Measurements from ENCODE around the gene NFATC3. TPM values are rescaled to one million over a fixed set of nuclear protein-coding genes. Genes with fewer than 3 reads are reported as not detected.

NFATC3 gene
- total RNA-seq, 1 donor from 2014 or later: 17.4 TPM

- no peak for DNase-seq (ENCODE audit: low read depth)
Observed at GRCh38 chr16:68272507-68273209, 187.5 kb downstream of the NFATC3 start.

- DNase-seq (ENCODE audit: low read depth): no peak
Observed at GRCh38 chr16:68273459-68273858, 188.3 kb downstream of the NFATC3 start.

- no peak for DNase-seq (ENCODE audit: low read depth)
Observed at GRCh38 chr16:68273896-68274295, 188.7 kb downstream of the NFATC3 start.

- no peak for DNase-seq (ENCODE audit: low read depth)
Observed at GRCh38 chr16:68274441-68274840, 189.3 kb downstream of the NFATC3 start.

GRCh38 chr16:68275611-68276191, 190.5 kb downstream of the NFATC3 start:
- no peak for DNase-seq (ENCODE audit: low read depth)

- DNase-seq (ENCODE audit: low read depth): no peak
Observed at GRCh38 chr16:68276223-68276622, 191.1 kb downstream of the NFATC3 start.

Other genes starting within 250 kb of the NFATC3 start
- 19.6 and 36.1 TPM in 2 replicates for gene THAP11, start 243.1 kb upstream of the NFATC3 start, total RNA-seq
- gene NUTF2, start 238.4 kb upstream of the NFATC3 start, total RNA-seq: 204 and 241 TPM in 2 replicates
- 34.7 and 37.2 TPM in 2 replicates for gene CENPT, start 237.7 kb upstream of the NFATC3 start, total RNA-seq
- gene EDC4, start 212.3 kb upstream of the NFATC3 start, total RNA-seq: 48.4 and 62.9 TPM in 2 replicates
- not detected in 2 replicates for gene NRN1L, start 200.5 kb upstream of the NFATC3 start, total RNA-seq
- gene PSKH1, start 192.1 kb upstream of the NFATC3 start, total RNA-seq: 14.8 and 39.7 TPM in 2 replicates
- 0.15 and 0.69 TPM in 2 replicates for gene CTRL, start 153.5 kb upstream of the NFATC3 start, total RNA-seq
- gene PSMB10, start 148.5 kb upstream of the NFATC3 start, total RNA-seq: 26.4 and 143 TPM in 2 replicates
- 2.1 and 5.8 TPM in 2 replicates for gene LCAT, start 141.2 kb upstream of the NFATC3 start, total RNA-seq
- 42.0 and 104 TPM in 2 replicates for gene SLC12A4, start 116.7 kb upstream of the NFATC3 start, total RNA-seq
- gene DPEP3, start 104.9 kb upstream of the NFATC3 start, total RNA-seq: not detected in 2 replicates
- gene DPEP2, start 85.9 kb upstream of the NFATC3 start, total RNA-seq: not detected in 2 replicates
- gene DPEP2NB, start 69.5 kb upstream of the NFATC3 start, total RNA-seq: not detected in 2 replicates
- 12.9 TPM in 2 replicates for gene DDX28, start 62.1 kb upstream of the NFATC3 start, total RNA-seq
- gene DUS2, start 62.1 kb upstream of the NFATC3 start, total RNA-seq: 19.0 and 23.8 TPM in 2 replicates
- 11.5 and 13.9 TPM in 2 replicates for gene ESRP2, start 150.8 kb downstream of the NFATC3 start, total RNA-seq
- 19.3 and 50.1 TPM in 2 replicates for gene PLA2G15, start 160.0 kb downstream of the NFATC3 start, total RNA-seq
- 7.1 and 20.0 TPM in 2 replicates for gene SLC7A6, start 179.2 kb downstream of the NFATC3 start, total RNA-seq
- gene SLC7A6OS, start 225.6 kb downstream of the NFATC3 start, total RNA-seq: 10.1 and 12.1 TPM in 2 replicates
- 21.5 and 49.2 TPM in 2 replicates for gene PRMT7, start 225.6 kb downstream of the NFATC3 start, total RNA-seq